Bronchial epithelial cell (primary cell): Measurements from ENCODE around the gene GLT6D1. TPM values are rescaled to one million over a fixed set of nuclear protein-coding genes. Genes with fewer than 3 reads are reported as not detected.
A peak's percentile ranks its signal among the peaks of the same experiment; 100 is the strongest.

Experiments
- DNase-seq: peaks from one replicate; pipeline ENCODE4 v3.0.0-alpha.2; 2010; ENCODE audit warnings: low read depth
- FAIRE-seq: peaks from 2 replicates; lab custom pipeline; 2011; peaks lifted over from hg19 to GRCh38; lab: Jason Lieb, UNC
- H3K27me3 ChIP-seq: 2 replicates; pipeline ENCODE4 v1.5.1; 2011; ENCODE audit warnings: low read length; ENCODE audit not compliant: control insufficient read depth, insufficient read depth
- H3K36me3 ChIP-seq: 2 replicates; pipeline ENCODE4 v1.5.1; 2011; ENCODE audit warnings: low read length; ENCODE audit not compliant: control insufficient read depth, insufficient read depth
- H3K4me3 ChIP-seq: 2 replicates; pipeline ENCODE4 v1.5.1; 2011; ENCODE audit warnings: mild to moderate bottlenecking, low read depth, low read length, control low read depth
- CTCF ChIP-seq: IDR thresholded peaks from 2 replicates; pipeline ENCODE4 v1.5.1; 2011; ENCODE audit warnings: mild to moderate bottlenecking, moderate library complexity, low read length, control low read depth, inconsistent platforms; ENCODE audit not compliant: insufficient read depth, severe bottlenecking
- total RNA-seq: library from RNA; depleted of rRNA; stranded (reverse); fragments of >200 nt; gene quantifications from 2 replicates; pipeline ENCODE4 v1.2.1, GENCODE V29; 2014

The GLT6D1 gene
- total RNA-seq, 1 donor from 2014 or later: not detected

DNA sequence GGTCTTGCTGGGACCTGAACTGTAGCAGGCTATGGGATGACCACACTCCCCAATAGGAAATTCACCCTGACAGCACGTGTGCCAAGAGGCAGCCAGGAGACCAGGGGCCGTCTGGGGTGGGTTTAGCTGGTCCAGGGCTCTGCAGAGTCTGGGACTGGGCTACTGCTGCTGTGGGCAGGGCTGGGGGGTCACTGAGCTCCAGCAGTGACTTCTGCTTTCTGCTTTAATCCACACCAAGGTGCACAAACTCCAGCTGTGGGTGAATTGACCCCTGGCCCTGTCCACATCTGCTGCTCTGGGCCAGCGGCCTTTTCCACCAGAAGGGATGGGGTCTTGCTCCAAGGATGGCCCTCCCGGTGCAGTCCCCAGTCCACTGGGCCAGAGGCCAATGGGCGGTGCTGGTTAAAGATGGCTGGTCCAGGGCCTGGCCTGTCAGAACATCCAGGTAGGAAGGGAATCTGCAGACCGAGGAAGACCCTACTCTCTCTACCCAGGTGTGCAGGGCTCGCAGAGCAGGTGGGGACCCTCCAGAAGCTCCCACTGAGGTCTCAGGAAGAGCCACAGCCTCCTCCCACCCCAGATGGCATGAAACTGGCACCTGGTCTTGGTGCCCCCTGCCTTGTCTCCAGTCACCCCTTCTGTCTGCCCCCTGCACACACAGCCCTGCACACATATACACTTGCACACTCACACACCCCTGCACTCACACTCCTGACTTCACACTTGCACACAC is 28.0 kb downstream of the GLT6D1 start:
- H3K27me3 ChIP-seq: no peaks in the 10 kb centered on the region
- FAIRE-seq (no peak), DNase-seq (no peak)
- TF ChIP-seq CTCF: no peak
- no peaks in the 10 kb centered on the region for H3K36me3 ChIP-seq
- no peak overlapping the region for H3K4me3 ChIP-seq

DNA sequence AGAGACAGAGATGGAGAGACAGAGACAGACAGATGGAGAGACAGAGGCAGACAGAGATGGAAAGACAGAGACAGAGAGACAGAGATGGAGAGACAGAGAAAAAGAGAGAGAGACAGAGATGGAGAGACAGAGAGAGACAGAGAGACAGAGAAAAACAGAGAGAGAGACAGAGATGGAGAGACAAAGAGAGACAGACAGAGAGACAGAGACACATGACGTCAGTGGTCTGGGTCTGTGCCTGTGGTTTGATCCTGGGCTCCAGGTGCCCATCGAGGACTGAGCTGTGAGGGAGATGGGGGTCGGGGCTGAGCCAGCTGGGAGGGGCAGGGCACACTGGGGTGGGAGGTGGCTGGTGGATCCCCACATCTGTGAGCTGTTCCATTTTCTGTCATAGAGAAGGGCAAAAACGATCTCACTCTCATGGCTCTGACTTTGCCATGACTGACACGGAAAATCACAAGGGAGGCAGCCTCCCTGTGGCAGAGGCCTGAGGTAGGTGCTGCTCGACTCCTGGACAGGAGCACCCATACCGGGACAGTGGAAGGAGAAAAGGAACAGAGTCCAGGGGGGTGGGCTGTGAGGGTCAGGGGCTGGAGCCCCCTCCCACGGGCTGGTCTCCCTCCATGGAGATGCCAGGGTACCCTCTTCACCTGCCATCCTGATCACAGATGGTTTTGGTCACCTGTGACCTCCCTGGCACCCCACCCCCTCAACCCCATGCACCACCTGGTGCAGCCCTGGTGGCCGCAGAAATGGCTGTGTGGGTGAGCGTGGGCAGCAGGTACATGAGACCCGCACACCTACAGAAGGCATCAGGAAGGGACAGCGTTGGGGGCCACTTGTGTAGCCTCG is 28.8 kb downstream of the GLT6D1 start:
- Histone ChIP-seq H3K4me3 (no peak overlapping the region), H3K27me3 (no peaks in the 10 kb centered on the region), H3K36me3 (no peaks in the 10 kb centered on the region)
- TF ChIP-seq CTCF: no peak
- no peak for DNase-seq
- no peak for FAIRE-seq

- Histone ChIP-seq H3K36me3 (no peaks in the 10 kb centered on the region), H3K27me3 (no peaks in the 10 kb centered on the region), H3K4me3 (no peak overlapping the region)
- no peak for DNase-seq
- no peak for TF ChIP-seq CTCF
- no peak for FAIRE-seq
Measured at GRCh38 chr9:135609366-135609955, 29.9 kb downstream of the GLT6D1 start.

DNA sequence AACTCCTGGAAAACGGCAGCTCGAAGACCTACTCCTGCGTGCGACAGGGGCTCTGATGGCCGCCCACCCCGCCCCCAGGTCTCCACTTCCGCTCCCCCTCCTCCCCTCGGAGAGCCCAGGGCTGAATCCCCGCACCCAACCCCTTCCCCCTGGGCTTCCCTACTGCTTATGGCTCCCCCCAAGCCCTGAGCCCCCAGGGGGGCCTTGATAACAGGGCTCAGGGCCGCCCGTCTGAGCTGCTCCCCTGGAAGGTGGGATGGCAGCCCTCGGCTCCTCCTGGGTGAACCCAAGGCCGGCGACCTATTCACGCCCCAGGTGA is 30.4 kb downstream of the GLT6D1 start:
- FAIRE-seq: no peak
- Histone ChIP-seq H3K27me3 (no peaks in the 10 kb centered on the region), H3K4me3 (no peak overlapping the region), H3K36me3 (no peaks in the 10 kb centered on the region)
- no peak for TF ChIP-seq CTCF
- no peak for DNase-seq

DNA sequence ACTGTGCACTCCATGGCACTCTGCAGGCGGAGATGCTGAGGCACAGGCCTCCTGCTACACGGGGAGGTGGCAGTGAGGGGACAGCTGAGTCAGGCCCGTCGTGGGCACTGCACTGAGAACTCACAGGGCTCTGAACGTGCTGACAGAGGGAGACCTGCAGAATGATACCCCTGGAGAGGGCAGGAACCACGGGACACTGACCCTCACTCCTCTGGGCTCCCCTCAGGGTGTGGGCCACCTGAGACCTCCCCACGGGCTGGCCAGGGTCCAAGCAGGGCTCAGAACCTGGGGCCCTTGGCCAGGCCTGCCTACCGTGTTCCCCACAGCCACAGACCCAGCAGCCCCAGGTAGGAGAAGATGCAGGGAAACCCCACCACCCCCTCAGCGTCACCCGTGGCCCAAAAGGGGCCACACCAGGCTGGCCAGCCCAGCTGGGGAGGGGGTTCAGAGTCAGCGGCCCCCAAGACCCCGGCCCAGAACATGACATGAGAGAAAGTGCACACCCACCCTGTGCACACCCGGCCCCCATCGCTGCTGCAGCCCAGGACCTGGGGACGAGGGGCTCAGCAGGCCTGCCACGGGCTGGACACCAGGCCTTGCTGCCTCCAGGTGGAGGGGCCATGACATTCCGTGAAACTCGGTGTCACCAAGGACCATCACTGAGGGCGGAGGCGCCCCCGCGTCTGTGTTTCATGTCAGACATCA is 30.9 kb downstream of the GLT6D1 start:
- Histone ChIP-seq H3K27me3 (no peaks in the 10 kb centered on the region), H3K36me3 (no peaks in the 10 kb centered on the region), H3K4me3 (no peak overlapping the region)
- FAIRE-seq: peak; percentile 36
- TF ChIP-seq CTCF: no peak
- no peak for DNase-seq
